ENCODE data around the gene ACER2. TPM values are rescaled to one million over a fixed set of nuclear protein-coding genes. Genes with fewer than 3 reads are reported as not detected.

ACER2 gene
- total RNA-seq, 1 experiment from 2014 or later, result 9.6 TPM

DNA sequence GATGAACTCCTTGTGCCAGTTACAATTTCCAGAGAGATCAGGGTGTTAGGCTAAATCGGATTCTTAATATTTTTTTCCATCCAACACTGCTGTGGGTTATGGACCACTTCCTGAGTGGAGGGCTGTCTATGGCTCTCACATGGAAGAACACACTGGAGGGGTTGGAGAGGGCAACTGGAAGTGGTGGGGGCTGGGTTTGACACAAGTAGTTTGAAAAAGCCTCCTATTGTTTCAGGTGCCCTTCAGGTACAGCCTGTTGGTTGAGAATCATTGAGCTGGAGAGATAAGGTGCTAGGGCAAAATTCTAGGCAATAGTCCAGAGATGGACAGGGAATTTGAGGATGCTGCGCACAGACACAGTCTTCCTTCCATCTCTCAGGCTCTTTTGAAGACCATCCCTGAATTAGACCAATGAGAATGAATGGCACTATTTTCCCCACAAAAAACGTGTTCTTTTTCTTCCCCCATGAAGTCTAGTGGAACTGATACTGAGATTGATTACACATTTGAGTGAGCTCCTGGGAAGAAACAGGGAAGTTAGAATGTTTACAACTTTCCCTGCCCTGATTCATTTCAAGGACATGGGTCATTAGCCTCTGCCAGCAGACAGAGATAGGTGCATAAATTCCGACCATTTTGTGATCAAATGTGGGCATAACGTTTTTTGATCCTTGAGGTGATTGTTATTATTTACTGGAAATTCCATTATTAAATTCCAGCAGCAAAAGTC, 87.7 kb downstream of the ACER2 start:
- H2BK120ac ChIP-seq (ENCODE audit: low read depth, low read length, poor library complexity, severe bottlenecking), result no peak overlapping the region
- no peak overlapping the region for H3K56ac ChIP-seq (ENCODE audit: insufficient read length, low read depth, low read length)
- H4K91ac ChIP-seq (ENCODE audit: insufficient read length, low read depth, low read length), result no peak overlapping the region
- no peaks in the 10 kb centered on the region for H3K23me2 ChIP-seq (ENCODE audit: insufficient read length, low read depth, low read length, poor library complexity, severe bottlenecking)
- H2AFZ ChIP-seq (ENCODE audit: low read length), result no peak overlapping the region
- H3K27ac ChIP-seq (ENCODE audit: insufficient read length, low read depth, low read length), result no peak overlapping the region
- no peaks in the 10 kb centered on the region for H3K79me1 ChIP-seq (ENCODE audit: insufficient read depth, low read depth, low read length, poor library complexity, severe bottlenecking)
- H2BK5ac ChIP-seq (ENCODE audit: insufficient read length, low read length), result no peak overlapping the region
- Mint-ChIP-seq H3K27me3 (ENCODE audit: low read depth) (no peaks in the 10 kb centered on the region; the same call in none of the 2 replicates), H3K4me3 (no peak overlapping the region), H3K9me3 (peaks cover 14 to 18% of the 10 kb centered on the region in 2 experiments; a peak in 4 of 5 replicates), H3K27ac (no peak overlapping the region), H3K36me3 (ENCODE audit: insufficient read depth in 1 of 3, low read depth in 3 of 3) (peaks cover 0 to 3% (median 0%) of the 10 kb centered on the region in 3 experiments; a peak in 2 of 7 replicates), H3K4me1 (peaks cover 4 to 5% of the 10 kb centered on the region in 2 experiments; a peak in 3 of 4 replicates)
- H4K5ac ChIP-seq (ENCODE audit: insufficient read length, low read depth, low read length), result no peak overlapping the region
- no peak overlapping the region for H3K14ac ChIP-seq (ENCODE audit: insufficient read depth, low read length)
- H3K9ac ChIP-seq (ENCODE audit: extremely low read depth, insufficient read length, low read length), result no peak overlapping the region
- H2BK20ac ChIP-seq (ENCODE audit: low read depth, low read length, poor library complexity, severe bottlenecking), result no peak overlapping the region
- no peak overlapping the region for H2AK5ac ChIP-seq (ENCODE audit: insufficient read length, low read length)
- no peaks in the 10 kb centered on the region for H3K9me3 ChIP-seq (ENCODE audit: control insufficient read depth, low read depth, low read length)
- H2BK15ac ChIP-seq (ENCODE audit: low read depth, low read length), result no peak overlapping the region
- WGBS (ENCODE audit: extremely low coverage, insufficient read length, low lambda C conversion rate), result no CpG with 5 or more reads among the region's 5 CpGs
- no peaks in the 10 kb centered on the region for H3K27me3 ChIP-seq (ENCODE audit: insufficient read depth, low read length)
- no peaks in the 10 kb centered on the region for H4K20me1 ChIP-seq (ENCODE audit: control insufficient read depth, insufficient read depth, insufficient read length)
- no peaks in the 10 kb centered on the region for H3K79me2 ChIP-seq (ENCODE audit: insufficient read depth, low read length)
- H3T11ph ChIP-seq (ENCODE audit: low read length), result no peak overlapping the region
- TF ChIP-seq, protein P1, sequence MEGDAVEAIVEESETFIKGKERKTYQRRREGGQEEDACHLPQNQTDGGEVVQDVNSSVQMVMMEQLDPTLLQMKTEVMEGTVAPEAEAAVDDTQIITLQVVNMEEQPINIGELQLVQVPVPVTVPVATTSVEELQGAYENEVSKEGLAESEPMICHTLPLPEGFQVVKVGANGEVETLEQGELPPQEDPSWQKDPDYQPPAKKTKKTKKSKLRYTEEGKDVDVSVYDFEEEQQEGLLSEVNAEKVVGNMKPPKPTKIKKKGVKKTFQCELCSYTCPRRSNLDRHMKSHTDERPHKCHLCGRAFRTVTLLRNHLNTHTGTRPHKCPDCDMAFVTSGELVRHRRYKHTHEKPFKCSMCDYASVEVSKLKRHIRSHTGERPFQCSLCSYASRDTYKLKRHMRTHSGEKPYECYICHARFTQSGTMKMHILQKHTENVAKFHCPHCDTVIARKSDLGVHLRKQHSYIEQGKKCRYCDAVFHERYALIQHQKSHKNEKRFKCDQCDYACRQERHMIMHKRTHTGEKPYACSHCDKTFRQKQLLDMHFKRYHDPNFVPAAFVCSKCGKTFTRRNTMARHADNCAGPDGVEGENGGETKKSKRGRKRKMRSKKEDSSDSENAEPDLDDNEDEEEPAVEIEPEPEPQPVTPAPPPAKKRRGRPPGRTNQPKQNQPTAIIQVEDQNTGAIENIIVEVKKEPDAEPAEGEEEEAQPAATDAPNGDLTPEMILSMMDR (conservative IDR thresholded peaks at IDR 0.05), result no peak
- H3K4ac ChIP-seq (ENCODE audit: low read depth, low read length), result no peak overlapping the region
- H4K8ac ChIP-seq (replicated peaks; ENCODE audit: insufficient read length, low read depth, low read length), result no peak overlapping the region
- no peak overlapping the region for H3K4me2 ChIP-seq (ENCODE audit: insufficient read depth, insufficient read length, low read length)
- H3K18ac ChIP-seq (ENCODE audit: insufficient read length, low read depth, low read length), result no peak overlapping the region
- no peak for DNase-seq
- H3K23ac ChIP-seq (ENCODE audit: insufficient read length, low read depth, low read length), result no peak overlapping the region
- no peaks in the 10 kb centered on the region for H3K4me1 ChIP-seq (ENCODE audit: insufficient read depth, low read length)
- H2BK12ac ChIP-seq (ENCODE audit: insufficient read length, low read depth, low read length), result no peak overlapping the region

Measured in H9 (cell line).